Cerebellar nuclear complex (tissue), 1 donor: ENCODE data around the gene PEX3.
A peak's percentile ranks its signal among the peaks of the same experiment; 100 is the strongest.

Experiments
- DNase-seq, 2 experiments: peaks; one replicate each; lab custom pipeline; 2025; lab: John Stamatoyannopoulos, UW

The PEX3 gene, protein sequence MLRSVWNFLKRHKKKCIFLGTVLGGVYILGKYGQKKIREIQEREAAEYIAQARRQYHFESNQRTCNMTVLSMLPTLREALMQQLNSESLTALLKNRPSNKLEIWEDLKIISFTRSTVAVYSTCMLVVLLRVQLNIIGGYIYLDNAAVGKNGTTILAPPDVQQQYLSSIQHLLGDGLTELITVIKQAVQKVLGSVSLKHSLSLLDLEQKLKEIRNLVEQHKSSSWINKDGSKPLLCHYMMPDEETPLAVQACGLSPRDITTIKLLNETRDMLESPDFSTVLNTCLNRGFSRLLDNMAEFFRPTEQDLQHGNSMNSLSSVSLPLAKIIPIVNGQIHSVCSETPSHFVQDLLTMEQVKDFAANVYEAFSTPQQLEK

GRCh38 chr6:143450453-143451371 is at the start of gene PEX3, which contains the start of gene ADAT2:
TSS of gene PEX3 (plus strand) at chr6:143450805. CDS start at chr6:143451043, 238 bp downstream.
TSS of gene ADAT2 (minus strand) at chr6:143450695. CDS start at chr6:143450658, 37 bp downstream.
- DNase-seq: peak; percentile 10 to 48

- DNase-seq: no peak
Observed at GRCh38 chr6:143401068-143401446, 49.5 kb upstream of the PEX3 start.

- no peak for DNase-seq
Observed at GRCh38 chr6:143401636-143402370, 48.8 kb upstream of the PEX3 start.

- DNase-seq: no peak
Observed at GRCh38 chr6:143402721-143403336, 47.8 kb upstream of the PEX3 start.

DNA sequence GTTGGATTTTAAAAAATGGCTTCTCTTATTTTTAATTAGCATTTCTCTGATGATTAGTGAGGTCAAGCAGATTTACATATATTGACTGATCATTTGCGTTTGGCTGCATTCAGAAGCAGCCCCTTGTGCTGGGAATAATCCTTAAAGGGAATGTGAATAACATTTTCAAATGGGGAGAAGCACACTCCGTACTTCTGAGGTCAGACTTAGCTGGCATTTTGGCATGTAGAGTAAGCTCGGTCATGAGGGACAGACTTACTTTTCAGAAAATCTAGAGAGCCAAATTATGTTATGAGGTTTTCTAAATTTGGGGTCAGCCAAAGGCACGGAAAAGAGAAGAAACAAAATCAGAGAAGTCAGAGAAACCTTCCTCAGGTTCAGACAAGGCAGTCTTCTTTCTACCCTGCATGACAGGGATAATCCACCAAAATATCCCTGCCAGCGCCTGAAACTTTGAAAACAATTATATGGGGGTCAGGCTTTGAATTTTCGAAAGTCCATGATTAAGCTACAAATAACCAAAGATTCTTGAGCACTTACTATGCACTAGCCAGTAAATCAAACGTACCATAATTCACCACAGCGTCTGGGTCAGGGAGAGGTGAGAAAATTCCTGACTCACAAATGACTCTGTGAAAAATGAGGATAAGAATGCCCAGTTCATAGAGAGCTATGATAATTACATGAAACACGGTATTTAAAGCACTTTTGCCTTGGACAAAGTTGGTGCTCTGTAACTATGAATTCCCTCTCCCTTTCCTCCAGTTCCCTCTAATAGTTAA is 45.0 kb upstream of the PEX3 start:
- DNase-seq: no peak

GRCh38 chr6:143406673-143407072 is 43.9 kb upstream of the PEX3 start:
- DNase-seq: no peak

DNA sequence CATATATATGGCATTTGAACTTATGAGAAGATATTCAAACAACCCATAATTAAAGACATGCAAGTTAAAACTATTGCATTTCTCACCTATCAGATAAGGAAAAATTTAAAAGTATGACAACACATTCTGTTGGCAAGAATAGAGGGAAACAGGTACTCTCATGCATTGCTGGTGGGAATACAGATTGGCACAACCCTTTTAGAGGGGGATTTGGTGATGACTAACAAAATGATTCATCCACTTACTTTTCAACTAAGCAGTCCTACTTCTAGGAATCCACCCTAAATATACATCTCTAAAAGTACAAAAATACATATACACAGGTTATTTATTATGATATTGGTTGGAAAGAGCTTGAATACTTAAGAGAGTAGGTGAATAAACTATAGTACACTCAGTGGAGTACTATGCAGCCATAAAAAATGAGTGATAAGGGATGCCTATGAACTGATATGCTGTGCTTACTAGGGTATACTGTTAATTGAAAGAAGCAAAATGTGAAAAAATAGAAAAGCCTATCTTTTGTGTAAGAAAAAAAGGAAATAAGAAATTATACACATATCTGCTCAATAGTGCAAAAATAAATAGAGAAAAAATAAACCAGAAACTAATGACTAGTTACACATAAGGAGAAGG is 42.3 kb upstream of the PEX3 start:
- DNase-seq: no peak

DNA sequence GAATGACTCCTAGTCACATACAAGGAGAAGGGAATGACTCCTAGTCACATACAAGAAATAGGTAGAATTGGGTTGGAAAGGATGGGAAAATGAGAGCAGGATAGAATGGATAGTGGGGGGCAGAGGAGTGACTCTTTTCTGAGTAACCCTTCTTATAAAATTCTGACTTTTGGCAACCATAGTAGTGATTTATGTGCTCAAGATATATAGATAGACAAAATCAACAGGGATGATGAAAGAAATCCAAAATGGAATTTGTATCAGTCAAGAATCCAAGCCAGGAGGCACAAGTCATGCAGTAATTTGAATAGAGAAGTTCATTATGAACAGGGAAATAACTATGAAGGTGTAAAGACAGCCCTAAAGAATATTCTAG is 41.8 kb upstream of the PEX3 start:
- no peak for DNase-seq

DNA sequence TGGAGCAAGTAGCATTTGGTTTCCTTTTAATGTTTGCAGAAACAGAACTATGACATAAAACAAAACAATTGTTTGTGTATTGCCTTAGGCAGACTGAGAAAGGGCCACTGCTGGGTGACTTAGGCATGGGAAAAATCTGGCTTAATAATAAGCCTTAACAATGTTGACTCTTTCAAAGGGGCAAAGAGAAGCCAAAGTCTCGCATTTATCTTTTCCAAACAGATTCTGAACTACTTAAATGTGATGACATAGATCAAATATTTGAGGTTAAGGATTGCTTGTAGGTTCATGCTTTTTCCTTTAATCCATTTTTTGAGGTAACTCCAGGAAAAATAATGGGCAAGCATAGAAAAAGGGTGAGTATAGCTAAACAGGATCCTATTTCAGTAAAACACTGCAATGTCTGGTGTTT is 39.7 kb upstream of the PEX3 start:
- no peak for DNase-seq

DNA sequence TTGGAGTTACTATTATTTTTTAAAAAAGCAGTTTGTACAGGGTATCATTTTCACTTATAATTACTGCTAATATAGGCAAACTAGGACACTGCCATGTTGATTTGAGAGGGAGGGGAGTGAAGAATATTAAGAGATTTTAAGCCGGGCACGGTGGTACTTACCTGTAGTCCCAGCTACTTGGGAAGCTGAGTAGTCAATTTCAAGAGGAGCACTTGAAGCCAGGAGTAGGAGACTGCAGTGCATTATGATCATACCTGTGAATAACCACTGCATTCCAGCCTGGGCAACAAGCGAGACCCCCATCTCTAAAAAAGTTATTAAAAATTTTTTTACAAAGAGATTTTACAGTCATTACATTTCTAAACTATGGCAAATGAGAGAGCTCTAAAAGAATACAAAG is 35.8 kb upstream of the PEX3 start:
- no peak for DNase-seq

DNA sequence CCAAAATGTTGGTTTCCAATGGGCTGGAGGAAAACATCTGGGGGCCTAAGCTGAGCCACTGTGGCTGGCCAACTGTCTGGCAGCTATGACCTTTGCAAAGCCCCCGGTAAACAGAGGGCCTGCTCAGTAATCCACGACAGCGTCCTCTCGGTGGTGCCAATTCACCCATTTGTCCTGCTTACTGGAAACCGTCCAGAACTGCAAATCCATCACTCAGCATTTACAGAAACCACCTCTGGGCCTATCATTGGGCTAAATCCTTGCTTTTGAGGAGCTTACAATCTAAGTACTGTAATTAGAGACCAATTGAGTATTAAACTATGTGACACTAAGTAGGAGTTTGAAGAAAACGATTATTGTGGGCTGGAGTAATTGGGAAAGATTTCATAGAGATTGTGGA is 31.1 kb upstream of the PEX3 start:
- no peak for DNase-seq

DNA sequence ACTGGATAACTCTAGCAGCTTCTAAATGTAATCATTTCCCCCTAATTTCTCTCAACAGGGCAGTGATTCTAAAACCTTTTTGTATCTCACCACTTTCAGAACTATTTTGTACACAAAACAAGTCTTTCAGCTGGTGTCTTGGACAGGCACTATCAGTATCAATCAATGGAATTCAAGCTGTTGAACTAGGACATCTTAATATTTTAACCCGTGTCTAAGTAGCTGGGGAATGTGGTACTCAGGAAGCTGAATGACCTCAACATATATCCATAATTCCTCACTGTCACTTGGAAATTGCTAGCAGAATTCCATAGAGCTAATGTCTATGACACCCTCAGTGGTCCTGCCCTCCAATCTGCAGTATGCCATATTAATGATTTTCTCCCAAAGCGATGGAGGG is 24.6 kb upstream of the PEX3 start:
- no peak for DNase-seq

GRCh38 chr6:143427109-143427817 is 23.3 kb upstream of the PEX3 start:
- DNase-seq: peak in 1 of 2 experiments; percentile 14

GRCh38 chr6:143429970-143430369 is 20.6 kb upstream of the PEX3 start:
- DNase-seq: no peak

DNA sequence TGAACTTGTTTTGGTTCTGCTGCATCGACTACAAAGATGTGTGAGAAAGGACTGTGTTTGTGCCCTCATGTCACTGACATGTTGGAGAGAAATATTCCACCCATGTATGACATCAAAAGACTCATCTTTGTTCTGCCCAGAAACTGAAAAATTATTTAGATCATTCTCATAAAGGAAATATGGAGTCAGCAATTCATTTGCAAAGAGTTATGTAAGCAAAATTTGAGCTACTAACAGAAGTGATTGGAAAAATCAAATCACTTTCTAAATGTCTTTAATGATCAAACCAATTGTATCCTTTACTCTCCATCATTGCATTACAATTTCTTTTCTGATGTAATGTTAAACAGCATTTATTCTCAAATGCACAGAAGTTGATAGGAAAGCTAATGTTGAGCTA is 19.4 kb upstream of the PEX3 start:
- no peak for DNase-seq

GRCh38 chr6:143432588-143432987 is 18.0 kb upstream of the PEX3 start:
- DNase-seq: no peak

DNA sequence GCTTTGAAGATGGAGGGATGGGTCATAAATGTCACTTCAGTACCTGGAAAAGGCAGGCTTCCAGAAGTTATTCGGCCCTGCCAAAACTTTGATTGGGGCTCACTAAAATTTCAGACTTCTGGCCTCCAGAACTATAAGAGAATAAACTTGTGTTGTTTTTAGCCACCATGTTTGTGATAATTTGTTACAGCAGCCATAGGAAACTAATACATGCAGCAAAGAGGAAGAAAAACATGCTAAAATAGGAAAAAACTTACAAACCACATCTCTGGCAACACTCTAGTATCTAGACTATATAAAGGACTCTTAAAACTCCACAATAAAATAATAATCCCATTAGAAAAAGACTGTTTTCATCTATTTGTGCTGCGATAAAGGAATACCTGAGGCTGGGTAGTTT is 9.6 kb upstream of the PEX3 start:
- DNase-seq: no peak

DNA sequence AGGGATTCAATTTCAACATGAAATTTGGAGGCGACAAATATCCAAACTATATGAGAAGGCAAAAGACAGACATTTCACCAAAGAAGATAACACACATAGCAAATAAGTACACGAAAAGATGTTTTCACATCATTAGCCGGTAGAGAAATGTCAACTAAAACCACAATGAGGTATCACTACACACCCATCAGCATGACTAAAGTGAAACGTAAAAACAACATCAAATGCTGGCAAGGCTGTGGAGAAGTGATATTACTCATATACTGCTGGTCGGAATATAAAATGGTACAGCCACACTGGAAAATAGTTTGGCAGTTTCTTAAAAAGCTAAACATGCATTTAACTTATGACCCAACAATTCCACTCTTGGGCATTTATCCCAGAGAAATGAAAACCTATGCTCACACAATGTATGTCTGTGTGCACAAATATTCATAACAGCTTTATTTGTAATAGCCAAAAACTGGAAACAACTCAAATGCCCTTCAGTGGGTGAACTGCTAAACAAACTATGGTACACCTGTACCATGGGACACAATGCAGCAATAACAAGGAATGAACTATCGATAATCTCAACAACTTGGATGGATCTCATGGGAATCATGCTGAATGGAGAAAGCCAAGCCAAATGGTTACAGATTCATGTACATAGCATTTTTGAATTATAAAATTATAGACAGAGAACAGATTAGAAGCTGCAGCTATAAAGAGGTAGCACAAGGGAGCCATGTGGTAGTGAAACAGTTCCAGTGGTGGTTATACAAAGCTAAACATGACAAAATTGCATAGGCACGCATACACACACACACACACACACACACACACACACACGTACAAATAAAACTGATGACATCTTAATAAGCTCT is 8.7 kb upstream of the PEX3 start:
- no peak for DNase-seq

DNA sequence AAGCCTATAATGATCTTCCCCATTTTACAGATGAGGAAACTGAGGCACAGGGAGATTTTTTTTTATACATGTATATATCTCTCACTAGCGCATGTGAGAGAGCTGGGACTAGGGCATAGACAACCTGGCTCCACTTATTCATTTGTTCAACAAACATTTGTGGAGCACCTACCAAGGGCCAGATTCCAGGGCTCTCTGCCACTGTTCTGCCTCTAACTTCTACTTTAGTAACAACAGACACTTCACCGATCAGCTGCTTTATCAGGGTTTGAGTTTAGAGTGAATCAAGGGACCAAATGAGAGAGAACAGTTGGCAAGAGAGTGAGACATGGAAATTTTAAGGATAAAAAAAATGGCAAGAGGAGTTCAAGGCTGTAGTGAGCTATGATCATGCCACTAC is 7.5 kb upstream of the PEX3 start:
- DNase-seq: no peak
